ENCODE measurements around the gene ELMO1. TPM values are rescaled to one million over a fixed set of nuclear protein-coding genes. Genes with fewer than 3 reads are reported as not detected.

The ELMO1 gene
- total and polyA plus RNA-seq, 2 of the 13 experiments (the other 11 are each of a cell fraction or from before 2014, with no cell fraction given), result 0.11 to 0.17 TPM

DNA sequence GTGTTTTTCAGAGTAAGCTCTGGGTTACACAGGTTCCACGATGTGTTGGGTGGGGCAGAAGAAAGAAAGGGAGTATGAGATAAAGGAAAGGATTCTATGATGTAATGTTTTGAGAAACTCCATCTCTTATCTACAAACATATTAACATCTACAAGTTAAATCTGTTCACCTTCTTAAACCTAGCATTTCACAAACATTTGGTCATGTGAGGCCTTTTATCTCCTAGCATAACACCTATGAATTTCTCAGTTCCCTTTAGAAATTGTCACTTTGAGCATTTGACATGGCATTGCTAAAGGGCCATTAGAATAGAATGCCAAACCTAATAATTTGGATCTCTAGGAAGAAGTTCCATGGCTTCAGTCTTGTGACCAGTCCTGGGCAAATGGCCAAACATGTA, 507.3 kb downstream of the ELMO1 start (continued):
- TF ChIP-seq, protein P1, sequence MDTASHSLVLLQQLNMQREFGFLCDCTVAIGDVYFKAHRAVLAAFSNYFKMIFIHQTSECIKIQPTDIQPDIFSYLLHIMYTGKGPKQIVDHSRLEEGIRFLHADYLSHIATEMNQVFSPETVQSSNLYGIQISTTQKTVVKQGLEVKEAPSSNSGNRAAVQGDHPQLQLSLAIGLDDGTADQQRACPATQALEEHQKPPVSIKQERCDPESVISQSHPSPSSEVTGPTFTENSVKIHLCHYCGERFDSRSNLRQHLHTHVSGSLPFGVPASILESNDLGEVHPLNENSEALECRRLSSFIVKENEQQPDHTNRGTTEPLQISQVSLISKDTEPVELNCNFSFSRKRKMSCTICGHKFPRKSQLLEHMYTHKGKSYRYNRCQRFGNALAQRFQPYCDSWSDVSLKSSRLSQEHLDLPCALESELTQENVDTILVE (CRISPR knock-in tag; IDR thresholded peaks at IDR 0.05), result no peak
- TF ChIP-seq ELF1 (CRISPR knock-in tag; IDR thresholded peaks at IDR 0.05), result no peak
- TF ChIP-seq TP53 (CRISPR knock-in tag; conservative IDR thresholded peaks at IDR 0.05), result no peak
- no peak for TF ChIP-seq ZSCAN9 (CRISPR knock-in tag; IDR thresholded peaks at IDR 0.05; ENCODE audit: borderline replicate concordance)
- TF ChIP-seq TAF1 (CRISPR knock-in tag; IDR thresholded peaks at IDR 0.05), result no peak
- no peak for TF ChIP-seq MXD3 (CRISPR knock-in tag; IDR thresholded peaks at IDR 0.05)
- TF ChIP-seq SMARCE1 (IDR thresholded peaks at IDR 0.05; ENCODE audit: borderline replicate concordance), result no peak
- TF ChIP-seq ARID2 (CRISPR knock-in tag; IDR thresholded peaks at IDR 0.05; ENCODE audit: borderline replicate concordance), result no peak

GRCh38 chr7:36939816-36940215, 508.8 kb downstream of the ELMO1 start:
- Histone ChIP-seq H4K20me1 (ENCODE audit: insufficient read depth, low read length) (no peaks in the 10 kb centered on the region), H3K36me3 (replicated peaks in 1 of 2; ENCODE audit: control insufficient read depth in 1 of 2, insufficient read depth in 2 of 2, low read length in 2 of 2) (no peaks in the 10 kb centered on the region), H3K9me3 (ENCODE audit: low read length) (peaks cover 41% of the 10 kb centered on the region), H3K9ac (ENCODE audit: insufficient read depth, low read depth, low read length) (no peak overlapping the region), H2AFZ (ENCODE audit: low read length) (no peak overlapping the region), H3K4me1 (ENCODE audit: insufficient read depth, low read length) (peaks cover 34% of the 10 kb centered on the region), H3K79me2 (ENCODE audit: insufficient read depth, low read length) (no peaks in the 10 kb centered on the region), H3K4me3 (replicated peaks in 1 of 3; ENCODE audit: insufficient read depth in 1 of 3, low read depth in 2 of 3, low read length in 3 of 3) (no peak overlapping the region), H3K4me2 (ENCODE audit: low read depth, low read length) (no peak overlapping the region), H3K27ac (ENCODE audit: extremely low read length, insufficient read depth, low read length) (no peak overlapping the region), H3K27me3 (ENCODE audit: control insufficient read depth in 1 of 2, insufficient read depth in 2 of 2, low read length in 2 of 2) (0 out of 5 replicates have a peak, but pooled peaks cover 0 to 4% of the 10 kb centered on the region in 2 experiments)
- intact Hi-C loops (cut with micrococcal nuclease; ENCODE audit: unreplicated experiment) (no loop called here), in situ Hi-C loops (cut with HindIII; ENCODE audit: extremely low pct_ligation_motif_present, low pct_unique_long_range_greater_than_20kb) (no loop called here)
- ATAC-seq, result no peak
- BruUV-seq (replicated peaks), result no TSS peak
- 33% methylated on average over 4 of the region's 4 CpGs for WGBS (ENCODE audit: low lambda C conversion rate)
- POLR2A ChIA-PET, result no interaction called here
- CTCF ChIA-PET (ENCODE audit: low intra/inter-chr PET ratio, low total read pairs), result no interaction called here
- no peak for DNase-seq (ENCODE audit: low spot score)
- no peak for FAIRE-seq
- no peak for TF ChIP-seq NAIF1 (CRISPR knock-in tag; IDR thresholded peaks at IDR 0.05; ENCODE audit: borderline replicate concordance)
- TF ChIP-seq ZSCAN25 (CRISPR knock-in tag; IDR thresholded peaks at IDR 0.05), result no peak
- TF ChIP-seq, protein P2, sequence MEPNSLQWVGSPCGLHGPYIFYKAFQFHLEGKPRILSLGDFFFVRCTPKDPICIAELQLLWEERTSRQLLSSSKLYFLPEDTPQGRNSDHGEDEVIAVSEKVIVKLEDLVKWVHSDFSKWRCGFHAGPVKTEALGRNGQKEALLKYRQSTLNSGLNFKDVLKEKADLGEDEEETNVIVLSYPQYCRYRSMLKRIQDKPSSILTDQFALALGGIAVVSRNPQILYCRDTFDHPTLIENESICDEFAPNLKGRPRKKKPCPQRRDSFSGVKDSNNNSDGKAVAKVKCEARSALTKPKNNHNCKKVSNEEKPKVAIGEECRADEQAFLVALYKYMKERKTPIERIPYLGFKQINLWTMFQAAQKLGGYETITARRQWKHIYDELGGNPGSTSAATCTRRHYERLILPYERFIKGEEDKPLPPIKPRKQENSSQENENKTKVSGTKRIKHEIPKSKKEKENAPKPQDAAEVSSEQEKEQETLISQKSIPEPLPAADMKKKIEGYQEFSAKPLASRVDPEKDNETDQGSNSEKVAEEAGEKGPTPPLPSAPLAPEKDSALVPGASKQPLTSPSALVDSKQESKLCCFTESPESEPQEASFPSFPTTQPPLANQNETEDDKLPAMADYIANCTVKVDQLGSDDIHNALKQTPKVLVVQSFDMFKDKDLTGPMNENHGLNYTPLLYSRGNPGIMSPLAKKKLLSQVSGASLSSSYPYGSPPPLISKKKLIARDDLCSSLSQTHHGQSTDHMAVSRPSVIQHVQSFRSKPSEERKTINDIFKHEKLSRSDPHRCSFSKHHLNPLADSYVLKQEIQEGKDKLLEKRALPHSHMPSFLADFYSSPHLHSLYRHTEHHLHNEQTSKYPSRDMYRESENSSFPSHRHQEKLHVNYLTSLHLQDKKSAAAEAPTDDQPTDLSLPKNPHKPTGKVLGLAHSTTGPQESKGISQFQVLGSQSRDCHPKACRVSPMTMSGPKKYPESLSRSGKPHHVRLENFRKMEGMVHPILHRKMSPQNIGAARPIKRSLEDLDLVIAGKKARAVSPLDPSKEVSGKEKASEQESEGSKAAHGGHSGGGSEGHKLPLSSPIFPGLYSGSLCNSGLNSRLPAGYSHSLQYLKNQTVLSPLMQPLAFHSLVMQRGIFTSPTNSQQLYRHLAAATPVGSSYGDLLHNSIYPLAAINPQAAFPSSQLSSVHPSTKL (CRISPR knock-in tag; IDR thresholded peaks at IDR 0.05), result no peak
- TF ChIP-seq MED8 (CRISPR knock-in tag; IDR thresholded peaks at IDR 0.05; ENCODE audit: insufficient replicate concordance), result no peak
- TF ChIP-seq NFYB (CRISPR knock-in tag; IDR thresholded peaks at IDR 0.05), result no peak
- TF ChIP-seq, protein P3, sequence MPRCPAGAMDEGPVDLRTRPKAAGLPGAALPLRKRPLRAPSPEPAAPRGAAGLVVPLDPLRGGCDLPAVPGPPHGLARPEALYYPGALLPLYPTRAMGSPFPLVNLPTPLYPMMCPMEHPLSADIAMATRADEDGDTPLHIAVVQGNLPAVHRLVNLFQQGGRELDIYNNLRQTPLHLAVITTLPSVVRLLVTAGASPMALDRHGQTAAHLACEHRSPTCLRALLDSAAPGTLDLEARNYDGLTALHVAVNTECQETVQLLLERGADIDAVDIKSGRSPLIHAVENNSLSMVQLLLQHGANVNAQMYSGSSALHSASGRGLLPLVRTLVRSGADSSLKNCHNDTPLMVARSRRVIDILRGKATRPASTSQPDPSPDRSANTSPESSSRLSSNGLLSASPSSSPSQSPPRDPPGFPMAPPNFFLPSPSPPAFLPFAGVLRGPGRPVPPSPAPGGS (CRISPR knock-in tag; IDR thresholded peaks at IDR 0.05), result no peak
- no peak for TF ChIP-seq ZBTB42 (CRISPR knock-in tag; IDR thresholded peaks at IDR 0.05)
- no peak for TF ChIP-seq SOX5 (CRISPR knock-in tag; IDR thresholded peaks at IDR 0.05; ENCODE audit: borderline replicate concordance)
- no peak for TF ChIP-seq ZKSCAN1 (IDR thresholded peaks at IDR 0.05; ENCODE audit: low read length)
- TF ChIP-seq CSRNP1 (CRISPR knock-in tag; IDR thresholded peaks at IDR 0.05), result no peak

All from HepG2 (cell line).